GM19099 (cell line): ENCODE measurements around the gene HIF3A.

Experiments used
- POLR2A ChIP-seq: IDR thresholded peaks from 3 replicates; pipeline ENCODE4 v1.6.1; 2011; ENCODE audit warnings: low read depth; ENCODE audit not compliant: insufficient read length; ENCODE audit errors: extremely low read depth

HIF3A gene

GRCh38 chr19:46289724-46290619 is 6.9 kb upstream of the HIF3A start:
- no peak for TF ChIP-seq POLR2A

- TF ChIP-seq POLR2A: no peak
Observed at GRCh38 chr19:46291829-46292228, 5.0 kb upstream of the HIF3A start.

DNA sequence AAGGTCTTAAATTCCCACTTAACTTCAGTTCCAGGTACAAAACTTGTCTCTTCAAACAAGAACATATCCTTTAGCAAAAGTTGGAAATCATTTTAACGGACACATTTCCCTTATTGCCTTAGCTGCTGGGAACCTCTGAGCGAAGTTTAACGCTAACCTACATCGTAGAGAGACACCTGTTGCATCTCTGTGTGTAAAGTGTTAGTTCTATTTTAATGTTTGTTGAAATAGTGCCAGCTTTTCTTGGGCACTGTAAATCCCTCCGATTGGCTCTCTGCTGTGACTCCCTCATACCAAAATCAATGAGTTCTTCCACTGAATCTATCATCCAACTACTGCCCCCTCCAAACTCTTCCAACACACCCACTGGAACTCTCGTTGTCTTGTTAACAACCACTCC is 2.3 kb upstream of the HIF3A start:
- no peak for TF ChIP-seq POLR2A

- no peak for TF ChIP-seq POLR2A
Observed at GRCh38 chr19:46295401-46296201, 1.2 kb upstream of the HIF3A start.

DNA sequence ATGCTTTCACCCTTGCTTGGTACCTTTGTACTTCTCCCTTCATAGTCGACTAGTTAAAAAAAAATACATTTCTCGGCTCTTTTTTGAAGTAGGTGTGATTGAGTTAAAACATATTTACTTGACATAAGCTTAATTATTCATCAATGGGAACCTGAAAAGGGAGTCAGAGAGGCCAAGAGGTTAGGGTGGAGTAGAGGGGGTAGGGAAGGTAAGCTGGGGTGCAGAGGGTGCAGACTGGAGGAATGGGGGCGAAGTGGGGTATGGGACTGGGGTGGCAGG is 701 bp upstream of the HIF3A start:
- TF ChIP-seq POLR2A: no peak

GRCh38 chr19:46297700-46298478 is 1.0 kb downstream of the HIF3A start:
- no peak for TF ChIP-seq POLR2A

- TF ChIP-seq POLR2A: no peak
Observed at GRCh38 chr19:46298479-46299003, 1.7 kb downstream of the HIF3A start.

- no peak for TF ChIP-seq POLR2A
Observed at GRCh38 chr19:46299004-46299509, 2.2 kb downstream of the HIF3A start.

GRCh38 chr19:46299695-46300094 is 2.9 kb downstream of the HIF3A start:
- TF ChIP-seq POLR2A: no peak

DNA sequence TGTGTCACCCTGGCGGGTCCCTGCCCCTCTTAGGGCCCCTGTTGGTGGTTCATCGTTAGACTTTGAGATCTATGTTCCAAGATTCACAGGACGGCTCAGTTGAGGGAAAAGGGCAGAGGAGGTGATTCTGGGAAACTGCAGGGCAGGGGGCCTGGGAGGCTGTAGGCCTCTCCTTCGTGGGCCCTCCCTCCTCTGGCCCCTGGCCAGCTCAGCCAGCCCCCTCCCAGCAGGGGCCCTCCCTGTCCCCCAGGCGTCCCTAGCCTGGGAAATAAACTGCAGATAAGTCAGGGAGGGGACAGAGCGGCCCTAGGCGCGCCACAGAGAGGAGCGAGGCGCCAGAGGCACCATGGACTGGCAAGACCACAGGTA is 6.5 kb downstream of the HIF3A start:
- no peak for TF ChIP-seq POLR2A

DNA sequence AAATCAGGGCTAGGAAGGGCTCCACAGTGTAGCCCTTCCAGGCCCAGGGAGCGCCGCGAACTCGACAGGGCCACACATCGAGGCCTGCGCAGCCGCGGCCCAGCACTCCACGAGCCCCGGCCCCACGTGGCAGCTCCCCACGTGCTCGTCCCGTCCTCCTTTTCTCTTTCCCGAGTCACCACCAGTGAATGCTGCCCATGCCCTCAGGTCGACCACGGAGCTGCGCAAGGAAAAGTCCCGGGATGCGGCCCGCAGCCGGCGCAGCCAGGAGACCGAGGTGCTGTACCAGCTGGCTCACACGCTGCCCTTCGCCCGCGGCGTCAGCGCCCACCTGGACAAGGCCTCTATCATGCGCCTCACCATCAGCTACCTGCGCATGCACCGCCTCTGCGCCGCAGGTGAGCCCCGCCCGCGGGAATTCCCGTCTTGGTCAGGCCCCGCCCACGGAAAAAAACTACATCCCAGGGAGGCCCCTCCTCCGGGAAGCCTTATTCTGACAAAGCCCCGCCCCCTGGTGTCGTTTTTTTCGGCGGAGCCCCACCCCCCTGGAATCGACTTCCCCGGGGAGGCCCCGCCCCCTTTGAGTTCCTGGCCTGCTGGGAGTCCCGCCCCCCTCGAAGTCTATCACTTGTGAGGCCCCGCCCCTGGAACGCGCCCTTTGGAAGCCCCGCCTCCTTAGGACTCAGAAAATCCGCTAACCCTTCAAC is 7.0 kb downstream of the HIF3A start:
- no peak for TF ChIP-seq POLR2A

GRCh38 chr19:46306501-46306900 is 9.7 kb downstream of the HIF3A start:
- TF ChIP-seq POLR2A: no peak

DNA sequence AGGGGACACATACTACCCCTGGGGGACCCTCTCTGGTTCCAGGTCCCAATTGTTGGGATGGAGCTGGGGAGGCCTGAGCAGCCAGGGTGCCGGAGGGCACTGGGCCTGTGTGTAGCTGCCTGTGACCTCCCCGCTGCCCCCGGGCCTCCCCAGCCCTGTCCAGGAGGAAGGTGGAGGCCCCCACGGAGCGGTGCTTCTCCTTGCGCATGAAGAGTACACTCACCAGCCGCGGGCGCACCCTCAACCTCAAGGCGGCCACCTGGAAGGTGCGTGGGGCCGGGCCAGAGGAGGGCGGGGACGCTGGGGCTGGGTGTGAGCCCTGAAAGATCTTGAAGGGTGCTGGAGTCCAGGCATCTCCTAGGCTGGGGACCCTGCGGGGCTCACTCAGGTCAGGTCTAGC is 11.7 kb downstream of the HIF3A start:
- no peak for TF ChIP-seq POLR2A

GRCh38 chr19:46309056-46309455 is 12.2 kb downstream of the HIF3A start:
- no peak for TF ChIP-seq POLR2A
